Right atrium auricular region (tissue), 2 donors: ENCODE results near the gene RDH8. TPM values are rescaled to one million over a fixed set of nuclear protein-coding genes. Genes with fewer than 3 reads are reported as not detected.
A peak's percentile ranks its signal among the peaks of the same experiment; 100 is the strongest.

Experiments
- DNase-seq: peaks from one replicate; pipeline ENCODE4 v3.0.0-alpha.2; 2019; ENCODE audit warnings: low spot score
- H3K27ac ChIP-seq, 2 donors: fragments of 200-600 bp; sonication (generic); 1 replicate in 1 of 2; 2 replicates in 1 of 2; pipeline ENCODE4 v1.5.1; 2016 to 2019
- H3K27me3 ChIP-seq, 2 donors: fragments of 200-600 bp; sonication (generic); one replicate each; pipeline versions ENCODE4 v1.5.1 to v1.6.0; 2017 to 2019
- H3K36me3 ChIP-seq: fragments of 200-600 bp; sonication (generic); one replicate; pipeline ENCODE4 v1.5.1; 2016
- H3K4me1 ChIP-seq, 2 donors: fragments of 200-600 bp; sonication (generic); one replicate each; pipeline versions ENCODE4 v1.5.1 to v1.6.0; 2017 to 2019
- H3K4me3 ChIP-seq, 2 donors: fragments of 200-600 bp; sonication (generic); 1 replicate in 1 of 2; 2 replicates in 1 of 2; pipeline ENCODE4 v1.5.1; 2017 to 2019; ENCODE audit warnings: mild to moderate bottlenecking in 1 of 2, moderate library complexity in 1 of 2
- H3K9me3 ChIP-seq, 2 donors: fragments of 200-600 bp; sonication (generic); one replicate each; pipeline ENCODE4 v1.5.1; 2019
- total RNA-seq, 2 donors: library from RNA; depleted of rRNA; stranded (reverse); fragments of >200 nt; gene quantifications; one replicate each; pipeline ENCODE4 v1.1.0, GENCODE V29; 2016
- TF ChIP-seq, protein P1 (sequence below), 2 donors: fragments of 200-600 bp; sonication (generic); IDR thresholded peaks; one replicate each; pipeline ENCODE4 v1.5.1; 2019; ENCODE audit warnings: antibody characterized with exemption in 2 of 2

Gene RDH8
- total RNA-seq, 2 donors from 2014 or later, result not detected

DNA sequence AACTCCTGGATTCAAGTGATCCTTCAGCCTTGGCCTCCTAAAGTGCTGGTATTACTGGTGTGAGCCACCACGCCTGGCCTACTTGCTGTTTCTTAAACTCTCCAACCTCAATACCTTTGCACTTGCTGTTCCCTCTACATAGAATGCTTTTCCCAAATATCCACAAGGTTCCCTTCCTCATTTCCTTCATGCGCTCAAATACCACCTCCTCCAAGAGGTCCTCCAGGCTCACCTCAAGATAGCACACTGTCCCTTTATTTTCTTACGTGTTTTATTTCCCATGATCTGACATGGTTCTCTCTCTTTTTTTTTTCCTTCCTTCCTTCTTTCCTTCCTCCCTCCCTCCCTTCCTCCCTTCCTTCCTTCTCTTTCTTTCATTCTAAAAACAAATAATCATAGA, 13.5 kb downstream of the RDH8 start:
- peaks cover 0 to 5% of the 10 kb centered on the region in 2 donors for H3K4me1 ChIP-seq
- TF ChIP-seq, protein P1, sequence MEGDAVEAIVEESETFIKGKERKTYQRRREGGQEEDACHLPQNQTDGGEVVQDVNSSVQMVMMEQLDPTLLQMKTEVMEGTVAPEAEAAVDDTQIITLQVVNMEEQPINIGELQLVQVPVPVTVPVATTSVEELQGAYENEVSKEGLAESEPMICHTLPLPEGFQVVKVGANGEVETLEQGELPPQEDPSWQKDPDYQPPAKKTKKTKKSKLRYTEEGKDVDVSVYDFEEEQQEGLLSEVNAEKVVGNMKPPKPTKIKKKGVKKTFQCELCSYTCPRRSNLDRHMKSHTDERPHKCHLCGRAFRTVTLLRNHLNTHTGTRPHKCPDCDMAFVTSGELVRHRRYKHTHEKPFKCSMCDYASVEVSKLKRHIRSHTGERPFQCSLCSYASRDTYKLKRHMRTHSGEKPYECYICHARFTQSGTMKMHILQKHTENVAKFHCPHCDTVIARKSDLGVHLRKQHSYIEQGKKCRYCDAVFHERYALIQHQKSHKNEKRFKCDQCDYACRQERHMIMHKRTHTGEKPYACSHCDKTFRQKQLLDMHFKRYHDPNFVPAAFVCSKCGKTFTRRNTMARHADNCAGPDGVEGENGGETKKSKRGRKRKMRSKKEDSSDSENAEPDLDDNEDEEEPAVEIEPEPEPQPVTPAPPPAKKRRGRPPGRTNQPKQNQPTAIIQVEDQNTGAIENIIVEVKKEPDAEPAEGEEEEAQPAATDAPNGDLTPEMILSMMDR (IDR thresholded peaks at IDR 0.05), result no peak
- no peak for DNase-seq
- H3K27ac ChIP-seq, result no peak overlapping the region
- H3K27me3 ChIP-seq, result no peaks in the 10 kb centered on the region
- H3K36me3 ChIP-seq, result no peaks in the 10 kb centered on the region
- H3K9me3 ChIP-seq, result no peaks in the 10 kb centered on the region
- no peak overlapping the region for H3K4me3 ChIP-seq

DNA sequence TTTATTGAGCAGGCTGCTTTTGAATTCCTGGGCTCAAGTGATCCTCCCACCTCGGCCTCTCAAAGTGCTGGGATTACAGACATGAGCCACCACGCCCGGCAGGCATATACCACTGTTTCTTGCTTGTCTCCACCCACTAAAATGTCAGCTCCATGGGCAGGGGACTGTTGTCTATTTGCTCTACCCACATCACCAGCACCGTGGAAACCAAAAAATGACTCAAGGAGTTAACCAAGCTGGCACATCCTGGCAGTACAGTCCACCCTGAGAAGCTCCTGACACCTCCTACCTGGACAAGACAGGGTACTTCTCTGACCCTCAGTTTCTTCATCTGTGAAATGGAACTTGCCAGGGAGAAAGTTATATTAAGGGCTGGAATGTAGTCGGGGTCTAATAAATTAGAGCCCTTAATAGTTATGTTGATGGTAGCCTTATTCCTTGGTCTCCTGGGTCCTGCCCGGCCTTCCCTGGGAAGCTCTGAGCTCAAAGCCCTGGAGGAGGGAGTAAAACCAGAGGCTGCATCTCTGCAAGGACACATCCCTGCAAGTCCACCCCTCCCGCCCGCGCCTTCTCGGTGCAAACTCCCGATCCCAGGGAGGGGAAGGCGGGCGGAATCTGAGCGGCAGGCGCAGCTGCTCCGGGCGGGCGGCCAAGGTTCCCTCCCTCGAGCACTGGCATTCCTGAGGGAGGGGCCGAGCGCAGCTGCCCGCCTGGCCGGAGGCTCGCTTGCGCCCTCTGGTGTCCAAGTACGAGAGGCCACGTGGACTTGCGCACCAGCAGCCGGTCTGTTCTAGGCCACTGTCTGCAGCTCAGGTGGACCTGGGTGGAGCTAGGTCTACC, 14.1 kb downstream of the RDH8 start:
- no peak overlapping the region for H3K27ac ChIP-seq
- TF ChIP-seq, protein P1 (IDR thresholded peaks at IDR 0.05), result peak; percentile 89 to 90
- H3K27me3 ChIP-seq, result no peaks in the 10 kb centered on the region

DNA sequence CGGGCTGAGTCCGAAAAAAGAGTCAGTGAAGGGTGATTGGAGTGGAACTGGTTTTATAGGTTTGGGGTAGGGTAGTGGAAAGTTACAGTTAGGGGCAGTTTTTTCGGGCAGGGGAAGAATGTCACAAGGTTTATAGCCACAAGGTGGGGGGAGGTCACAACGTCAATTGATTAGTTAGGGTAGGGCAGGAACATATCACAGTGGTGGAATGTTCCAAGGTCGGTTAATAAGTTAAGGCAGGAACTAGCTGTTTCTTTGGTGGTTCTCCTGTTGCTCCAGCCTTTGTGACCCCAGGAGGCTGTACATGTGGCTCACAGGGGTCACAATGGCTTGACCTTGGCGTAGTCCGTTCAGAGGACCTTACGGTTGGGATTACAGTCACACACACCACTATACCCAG, 20.3 kb downstream of the RDH8 start:
- Histone ChIP-seq H3K4me1 (no peaks in the 10 kb centered on the region), H3K9me3 (no peaks in the 10 kb centered on the region), H3K4me3 (no peak overlapping the region), H3K27me3 (no peaks in the 10 kb centered on the region), H3K36me3 (no peaks in the 10 kb centered on the region), H3K27ac (no peak overlapping the region)
- DNase-seq, result no peak
- TF ChIP-seq, protein P1 (IDR thresholded peaks at IDR 0.05), result no peak

More for the DNA sequence above, 14.1 kb downstream of the RDH8 start:
- DNase-seq, result peak; percentile 92
- Histone ChIP-seq H3K4me1 (peaks cover 0 to 5% of the 10 kb centered on the region in 2 donors), H3K36me3 (no peaks in the 10 kb centered on the region), H3K4me3 (peak overlapping the region in 1 of 2 donors; percentile 8), H3K9me3 (no peaks in the 10 kb centered on the region)

DNA sequence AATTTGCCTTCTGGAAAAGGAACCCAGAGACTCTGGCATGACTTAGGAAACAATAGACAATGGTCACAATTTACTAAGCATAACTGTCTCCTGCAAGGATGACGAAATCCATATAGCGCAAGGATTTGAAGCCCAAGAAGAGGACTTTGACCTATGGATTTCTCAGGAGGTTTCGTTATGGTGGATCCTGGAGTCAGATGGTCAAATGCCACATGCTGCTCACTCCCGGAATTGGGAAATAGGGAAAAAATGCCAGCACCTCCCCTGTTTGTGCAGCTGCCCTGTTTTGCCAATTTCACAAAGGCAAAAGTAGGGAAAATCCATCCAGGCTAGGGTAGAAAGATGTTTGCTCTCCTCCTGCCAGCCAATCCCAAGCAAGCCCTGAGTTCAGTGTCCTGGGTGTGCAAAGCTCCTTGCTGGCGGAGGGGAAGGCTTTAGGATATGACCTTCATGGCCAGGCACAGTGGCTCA, 23.4 kb downstream of the RDH8 start:
- DNase-seq, result no peak
- H3K9me3 ChIP-seq, result peaks cover 0 to 11% of the 10 kb centered on the region in 2 donors
- H3K27ac ChIP-seq, result no peak overlapping the region
- TF ChIP-seq, protein P1 (IDR thresholded peaks at IDR 0.05), result no peak
- H3K4me3 ChIP-seq, result no peak overlapping the region
- H3K27me3 ChIP-seq, result no peaks in the 10 kb centered on the region
- H3K36me3 ChIP-seq, result no peaks in the 10 kb centered on the region
- H3K4me1 ChIP-seq, result no peaks in the 10 kb centered on the region

DNA sequence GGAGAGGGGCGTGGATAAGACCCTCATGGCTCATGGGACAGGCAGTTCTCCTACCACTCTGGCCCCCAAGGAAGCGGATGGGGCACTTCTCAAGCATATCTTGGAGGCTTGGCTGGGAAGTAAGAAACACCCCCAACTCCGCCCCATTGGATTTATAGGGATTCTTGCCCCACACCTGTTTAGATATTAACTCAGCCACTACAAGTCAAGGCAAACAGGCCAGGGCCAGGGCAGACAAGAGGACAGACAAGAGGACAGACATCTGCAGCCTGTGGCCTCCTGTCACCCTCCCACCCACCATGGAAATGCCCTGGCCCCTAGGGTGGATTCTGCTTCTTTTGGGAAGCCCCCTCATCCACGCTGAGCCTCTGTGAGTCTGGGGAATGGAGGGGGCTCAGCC, 24.1 kb downstream of the RDH8 start:
- H3K4me1 ChIP-seq, result no peaks in the 10 kb centered on the region
- H3K27me3 ChIP-seq, result no peaks in the 10 kb centered on the region
- H3K4me3 ChIP-seq, result no peak overlapping the region
- TF ChIP-seq, protein P1 (IDR thresholded peaks at IDR 0.05), result no peak
- no peak for DNase-seq
- H3K27ac ChIP-seq, result no peak overlapping the region
- H3K36me3 ChIP-seq, result no peaks in the 10 kb centered on the region
- H3K9me3 ChIP-seq, result peaks cover 0 to 18% of the 10 kb centered on the region in 2 donors
